Endothelial cell (in vitro differentiated cells): ENCODE measurements around the gene ASCC1. TPM values are rescaled to one million over a fixed set of nuclear protein-coding genes. Genes with fewer than 3 reads are reported as not detected.
"Not testable (repeated sequence)": the region's sequence is repeated elsewhere in the genome, so short reads cannot be mapped to it uniquely, and the experiment has no call there.

Experiments
- DNase-seq: peaks from one replicate; pipeline ENCODE4 v3.0.0; 2021; ENCODE audit warnings: low spot score
- H3K27ac Mint-ChIP-seq: one replicate; pipeline ENCODE4 v1.8.0; 2021; ENCODE audit warnings: mixed read lengths, inconsistent platforms; ENCODE audit not compliant: unreplicated experiment
- H3K27me3 Mint-ChIP-seq: one replicate; pipeline ENCODE4 v1.8.0; 2021; ENCODE audit warnings: mild to moderate bottlenecking, moderate library complexity, mixed read lengths, inconsistent platforms; ENCODE audit not compliant: unreplicated experiment
- H3K36me3 Mint-ChIP-seq: one replicate; pipeline ENCODE4 v1.8.0; 2021; ENCODE audit warnings: mild to moderate bottlenecking, low read depth, mixed read lengths, inconsistent platforms; ENCODE audit not compliant: unreplicated experiment
- H3K4me1 Mint-ChIP-seq: one replicate; pipeline ENCODE4 v1.8.0; 2021; ENCODE audit warnings: mild to moderate bottlenecking, mixed read lengths, inconsistent platforms; ENCODE audit not compliant: unreplicated experiment
- H3K4me3 Mint-ChIP-seq: one replicate; pipeline ENCODE4 v1.8.0; 2021; ENCODE audit warnings: mild to moderate bottlenecking, mixed read lengths, inconsistent platforms; ENCODE audit not compliant: unreplicated experiment
- H3K9me3 Mint-ChIP-seq: one replicate; pipeline ENCODE4 v1.8.0; 2021; ENCODE audit warnings: mixed read lengths, inconsistent platforms; ENCODE audit not compliant: unreplicated experiment
- CTCF ChIP-seq: fragments of 200-600 bp; sonication (generic); IDR thresholded peaks from one replicate; pipeline ENCODE4 v1.5.0; 2021; ENCODE audit warnings: antibody characterized with exemption; ENCODE audit not compliant: unreplicated experiment
- total RNA-seq: library from RNA; stranded (reverse); fragmentation: NEBNext Ultra II Directional; extraction: Animal tissue kit (Norgen Biotek cat#: 25700); gene quantifications from one replicate; pipeline ENCODE4 v1.2.1, GENCODE V29; 2021; ENCODE audit not compliant: unreplicated experiment

The ASCC1 gene
- total RNA-seq, 1 donor from 2014 or later: 32.1 TPM

- no peak for TF ChIP-seq CTCF
- Mint-ChIP-seq H3K27me3 (peaks cover 3% of the 10 kb centered on the region), H3K4me1 (peaks cover 9% of the 10 kb centered on the region), H3K4me3 (no peak overlapping the region), H3K9me3 (no peaks in the 10 kb centered on the region), H3K36me3 (no peaks in the 10 kb centered on the region), H3K27ac (no peak overlapping the region)
- DNase-seq: no peak
Measured at GRCh38 chr10:72221278-72221677, 5.2 kb upstream of the ASCC1 start.

- Mint-ChIP-seq H3K4me3 (no peak overlapping the region), H3K4me1 (peaks cover 10% of the 10 kb centered on the region), H3K9me3 (no peaks in the 10 kb centered on the region), H3K36me3 (no peaks in the 10 kb centered on the region), H3K27me3 (peaks cover 3% of the 10 kb centered on the region), H3K27ac (no peak overlapping the region)
- no peak for DNase-seq
- TF ChIP-seq CTCF: no peak
Measured at GRCh38 chr10:72220637-72221036, 4.6 kb upstream of the ASCC1 start.

- DNase-seq: no peak
- Mint-ChIP-seq H3K27me3 (peaks cover 3% of the 10 kb centered on the region), H3K9me3 (no peaks in the 10 kb centered on the region), H3K36me3 (peaks cover 5% of the 10 kb centered on the region), H3K27ac (no peak overlapping the region), H3K4me3 (peak overlapping the region; percentile 22), H3K4me1 (peaks cover 14% of the 10 kb centered on the region)
- no peak for TF ChIP-seq CTCF
Measured at GRCh38 chr10:72219235-72219814, 3.2 kb upstream of the ASCC1 start.

- peaks cover 3% of the 10 kb centered on the region for H3K27me3 Mint-ChIP-seq
- TF ChIP-seq CTCF: no peak
- no peak overlapping the region for H3K4me3 Mint-ChIP-seq
- peaks cover 14% of the 10 kb centered on the region for H3K4me1 Mint-ChIP-seq
- DNase-seq: no peak
- no peak overlapping the region for H3K27ac Mint-ChIP-seq
- H3K9me3 Mint-ChIP-seq: no peaks in the 10 kb centered on the region
- H3K36me3 Mint-ChIP-seq: peaks cover 5% of the 10 kb centered on the region
Measured at GRCh38 chr10:72218726-72219125, 2.6 kb upstream of the ASCC1 start.

GRCh38 chr10:72218325-72218724, 2.2 kb upstream of the ASCC1 start:
- H3K27me3 Mint-ChIP-seq: peaks cover 3% of the 10 kb centered on the region
- H3K4me1 Mint-ChIP-seq: peaks cover 12% of the 10 kb centered on the region
- H3K27ac Mint-ChIP-seq: no peak overlapping the region
- no peak for TF ChIP-seq CTCF
- H3K9me3 Mint-ChIP-seq: no peaks in the 10 kb centered on the region
- peaks cover 5% of the 10 kb centered on the region for H3K36me3 Mint-ChIP-seq
- no peak overlapping the region for H3K4me3 Mint-ChIP-seq
- no peak for DNase-seq

GRCh38 chr10:72211832-72212231, 4.2 kb downstream of the ASCC1 start:
- peaks cover 12% of the 10 kb centered on the region for H3K36me3 Mint-ChIP-seq
- H3K27me3 Mint-ChIP-seq, H3K9me3 Mint-ChIP-seq, H3K27ac Mint-ChIP-seq, DNase-seq, H3K4me3 Mint-ChIP-seq: not testable (repeated sequence)
- H3K4me1 Mint-ChIP-seq: peaks cover 10% of the 10 kb centered on the region

- DNase-seq, H3K4me1 Mint-ChIP-seq, H3K4me3 Mint-ChIP-seq, H3K27me3 Mint-ChIP-seq, H3K9me3 Mint-ChIP-seq, H3K27ac Mint-ChIP-seq: not testable (repeated sequence)
- H3K36me3 Mint-ChIP-seq: peaks cover 12% of the 10 kb centered on the region
Measured at GRCh38 chr10:72211381-72211780, 4.7 kb downstream of the ASCC1 start.

- not testable (repeated sequence) for H3K27ac Mint-ChIP-seq, H3K36me3 Mint-ChIP-seq, DNase-seq, H3K4me3 Mint-ChIP-seq, H3K27me3 Mint-ChIP-seq, H3K4me1 Mint-ChIP-seq, H3K9me3 Mint-ChIP-seq
Measured at GRCh38 chr10:72208526-72208925, 7.5 kb downstream of the ASCC1 start.
